ENCODE data around the gene HIVEP2.

HIVEP2 gene

GRCh38 chr6:142839686-142840040, 105.3 kb downstream of the HIVEP2 start:
- no peak for DNase-seq

- no peak for DNase-seq
These were observed 105.9 kb downstream of the HIVEP2 start for GRCh38 chr6:142838821-142839685.

DNA sequence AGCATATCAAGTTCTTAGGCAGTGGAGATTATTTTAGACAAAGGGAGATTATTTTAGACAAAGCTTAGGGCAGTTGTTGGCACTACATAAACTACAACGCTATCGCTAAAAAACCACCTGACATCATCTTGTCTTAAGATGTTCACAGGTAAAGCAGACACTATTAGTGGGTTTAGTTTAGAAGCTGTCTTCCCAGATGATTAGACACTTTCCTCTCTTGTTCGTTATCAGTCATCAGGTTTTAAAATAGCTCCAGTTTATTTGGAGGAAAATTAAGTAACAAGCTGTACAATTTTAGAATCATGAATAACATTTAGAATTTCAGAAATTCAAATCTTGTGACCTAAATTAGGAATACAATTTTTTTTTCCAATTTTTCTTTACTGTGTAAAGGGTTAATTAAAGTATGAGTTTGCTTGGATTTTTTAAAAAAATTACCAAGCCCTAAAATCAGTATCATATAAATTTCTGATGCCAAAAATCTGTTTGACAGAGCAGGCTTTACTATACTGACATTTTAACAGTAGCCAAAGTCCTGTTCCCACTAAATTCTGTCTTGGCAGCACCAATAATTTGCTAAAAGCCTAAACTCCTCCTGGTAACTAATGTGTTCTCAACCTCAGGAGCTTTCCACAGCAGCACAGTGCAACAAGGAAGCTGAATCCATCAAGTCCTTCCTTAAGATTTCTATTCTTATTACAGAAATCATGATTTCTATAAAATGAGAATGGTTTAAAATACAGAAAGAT, 109.0 kb downstream of the HIVEP2 start:
- DNase-seq = no peak

GRCh38 chr6:142834853-142835252, 110.1 kb downstream of the HIVEP2 start:
- no peak for DNase-seq

DNA sequence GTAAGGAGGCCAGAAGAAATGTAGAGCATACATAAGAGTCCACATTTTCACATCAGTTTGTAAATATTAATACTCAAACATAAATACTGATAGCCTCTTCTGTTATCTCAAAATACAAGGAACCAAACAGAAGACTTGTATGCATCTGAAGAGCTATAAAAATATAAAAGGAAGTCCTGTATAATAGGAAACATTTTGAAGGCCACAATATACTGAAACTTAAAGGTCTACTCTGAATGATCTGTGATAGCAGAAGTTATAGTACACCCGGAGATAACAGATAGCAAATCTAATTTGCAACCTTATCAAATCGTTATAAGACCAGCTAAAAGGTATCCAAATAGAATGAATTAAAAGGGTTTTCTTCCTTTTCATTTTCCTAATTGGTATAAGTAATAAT, 111.2 kb downstream of the HIVEP2 start:
- no peak for DNase-seq

DNA sequence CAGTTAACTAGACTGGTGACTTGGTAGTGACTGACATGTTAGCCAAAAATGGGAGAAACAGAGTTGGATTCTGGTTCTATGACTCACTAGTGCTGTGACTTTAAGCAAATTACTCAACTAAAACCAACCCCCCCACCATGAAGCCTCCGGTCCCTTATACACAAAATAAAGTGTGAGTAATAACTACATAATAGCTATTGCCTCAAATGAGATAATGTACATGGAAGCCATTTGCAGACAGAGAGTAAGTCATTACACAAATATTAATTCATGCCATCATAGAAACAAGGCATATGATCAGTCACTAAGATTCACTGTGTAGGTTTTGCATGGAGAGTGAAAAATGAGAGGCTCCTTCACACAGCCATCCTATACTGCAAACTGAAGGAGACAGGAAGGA, 111.9 kb downstream of the HIVEP2 start:
- DNase-seq = peak in 1 of 2 experiments; percentile 42

GRCh38 chr6:142830807-142831206, 114.2 kb downstream of the HIVEP2 start:
- no peak for DNase-seq

DNA sequence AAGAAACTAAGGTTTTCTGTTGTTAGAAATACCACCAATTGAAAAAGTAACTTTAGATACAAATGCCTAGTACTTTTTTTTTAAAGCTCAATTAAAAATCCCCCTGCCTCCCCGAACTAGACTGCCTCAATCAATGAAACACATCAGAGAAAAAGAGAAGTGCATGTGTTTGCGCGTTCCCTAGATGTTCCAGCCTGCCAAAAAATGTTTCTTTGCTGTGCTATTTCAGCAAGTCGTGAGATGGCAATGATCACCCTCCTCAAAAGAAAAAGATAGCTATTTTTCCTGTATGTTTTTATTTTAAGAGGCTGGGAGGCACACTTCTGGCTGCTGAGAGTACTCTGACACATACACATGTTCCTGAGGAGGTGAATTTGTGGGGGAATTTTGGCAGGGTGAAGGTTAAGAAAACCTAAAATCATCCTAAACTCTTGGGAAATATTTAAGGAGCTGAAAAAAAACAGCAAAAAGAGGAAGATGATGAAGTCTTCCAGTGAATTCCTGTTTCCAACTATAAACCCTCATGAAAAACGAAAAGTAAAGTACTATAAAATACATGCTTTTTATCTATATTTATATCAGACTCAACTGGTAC, 114.8 kb downstream of the HIVEP2 start:
- DNase-seq = no peak

DNA sequence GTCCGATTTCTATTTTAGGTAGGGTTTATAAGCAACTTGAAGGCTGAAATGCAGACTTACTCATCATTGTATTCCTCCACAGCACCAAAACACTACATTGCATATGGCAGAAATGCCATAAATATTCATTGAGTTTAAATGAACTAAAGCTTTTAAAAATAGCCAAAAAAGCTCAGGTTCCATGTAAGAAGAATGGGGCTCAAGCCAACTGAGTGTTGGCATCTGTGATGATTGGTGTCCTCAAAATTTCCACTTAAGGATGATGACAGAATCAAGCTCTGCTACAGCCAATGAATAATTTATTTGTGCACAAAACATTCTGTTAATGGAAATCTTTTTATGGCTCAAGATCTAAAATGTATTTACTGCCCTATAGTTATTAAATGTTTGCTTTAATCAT, 115.4 kb downstream of the HIVEP2 start:
- DNase-seq = no peak

DNA sequence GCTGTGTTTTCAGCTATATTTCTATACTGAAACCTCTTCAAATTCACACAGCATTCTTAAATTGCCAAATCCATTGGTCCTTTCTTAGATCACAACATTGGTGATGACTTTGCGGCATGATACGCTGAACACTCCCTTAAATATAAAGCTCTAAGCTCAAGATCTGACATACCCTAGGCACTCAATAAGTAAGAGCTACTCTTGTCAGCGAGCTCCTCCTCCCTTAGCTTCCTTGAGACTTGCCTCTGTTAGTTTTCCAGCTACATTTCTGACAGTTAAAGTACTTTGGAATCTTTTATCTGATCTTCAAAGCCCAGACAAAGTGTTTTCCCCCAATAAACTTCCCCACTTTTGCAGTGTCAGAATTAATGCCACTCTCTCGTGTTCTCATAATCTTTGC, 117.0 kb downstream of the HIVEP2 start:
- DNase-seq = no peak

DNA sequence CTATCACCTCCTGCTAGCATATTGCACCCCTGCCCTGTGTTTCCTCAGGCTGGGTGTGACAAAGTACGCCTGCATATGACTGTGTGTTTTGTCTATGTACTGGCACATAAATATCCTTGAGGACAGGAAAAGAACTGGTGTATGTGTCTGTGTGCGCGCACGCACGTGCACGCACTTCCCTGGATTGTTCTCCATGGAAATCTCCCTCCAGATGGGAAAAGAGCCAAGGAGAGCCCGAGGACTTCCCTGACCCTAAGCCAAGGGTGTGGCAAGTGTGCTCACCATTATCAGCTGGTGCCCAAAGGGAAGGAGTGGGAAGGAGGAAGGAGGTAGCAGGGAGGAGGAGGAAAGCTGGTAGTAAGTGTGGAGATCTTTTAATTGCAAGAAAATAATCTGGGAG, 117.6 kb downstream of the HIVEP2 start:
- no peak for DNase-seq

DNA sequence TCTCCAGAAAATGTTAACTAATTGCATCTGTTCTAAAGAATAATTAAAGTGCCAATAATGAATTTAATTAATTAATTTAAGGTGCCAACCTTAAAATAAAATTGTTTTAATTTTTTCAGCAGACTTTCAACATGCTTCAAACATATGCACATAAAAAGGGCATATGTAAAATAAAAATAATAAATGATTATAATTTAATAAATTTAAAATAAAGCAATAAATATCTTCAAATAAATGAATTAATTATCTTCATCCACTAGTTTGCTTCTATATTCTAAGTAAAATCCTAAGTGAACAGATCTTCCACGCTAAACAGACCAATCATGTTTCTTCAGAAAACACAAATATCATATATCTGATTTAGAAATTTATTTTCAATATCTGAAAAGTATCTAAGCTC, 119.2 kb downstream of the HIVEP2 start:
- DNase-seq = no peak

- DNase-seq = no peak
These were observed 120.5 kb downstream of the HIVEP2 start for GRCh38 chr6:142824426-142824825.

DNA sequence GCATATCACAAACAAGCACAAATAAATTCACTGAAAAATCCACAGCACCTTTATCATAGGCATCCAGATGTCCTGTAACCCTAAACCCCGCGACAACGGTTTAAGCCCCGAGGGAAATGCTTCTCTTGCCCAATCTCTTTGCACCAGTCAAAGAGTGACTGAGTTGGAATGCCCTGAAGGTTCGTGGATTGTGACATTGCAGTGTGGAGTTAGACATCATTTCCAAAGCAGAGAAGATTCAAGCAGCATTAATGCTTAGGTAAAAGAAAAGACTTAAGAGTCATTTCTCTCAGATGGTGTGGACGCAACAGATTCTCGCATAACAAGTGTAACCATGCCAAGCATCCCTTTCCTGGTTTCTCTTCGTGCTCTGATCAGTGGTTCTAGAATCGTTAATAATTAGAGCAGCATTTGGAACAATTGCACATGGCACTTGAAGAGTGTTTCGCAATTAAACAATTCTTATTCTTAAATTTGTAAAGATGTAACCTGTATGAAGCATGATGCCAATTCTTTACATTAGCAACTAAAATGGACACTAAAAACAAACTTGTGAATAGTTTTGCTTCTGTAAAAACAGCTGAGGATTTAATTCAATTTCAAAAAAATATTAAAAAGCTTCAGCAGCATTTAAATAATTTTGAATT, 121.6 kb downstream of the HIVEP2 start:
- DNase-seq = no peak

- no peak for DNase-seq
These were observed 122.1 kb downstream of the HIVEP2 start for GRCh38 chr6:142822842-142823241.

DNA sequence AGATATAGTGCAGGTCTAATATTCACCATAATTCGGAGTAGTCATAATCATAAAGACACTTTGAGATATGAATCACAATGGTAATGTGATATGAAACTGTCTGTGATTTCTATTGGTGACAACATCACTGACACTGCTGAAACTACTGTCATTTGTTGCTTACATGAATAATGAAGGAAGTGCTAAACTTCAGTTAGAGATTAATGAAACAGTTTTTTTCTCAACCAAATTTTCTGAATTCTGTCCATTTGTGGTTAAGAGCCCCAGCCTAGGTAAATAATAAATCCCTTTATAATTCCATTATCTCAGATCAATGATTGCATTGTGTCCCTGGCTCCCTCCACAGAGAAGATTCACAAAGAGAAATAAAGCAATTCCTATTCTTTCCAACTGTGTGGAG, 122.6 kb downstream of the HIVEP2 start:
- DNase-seq = no peak

- no peak for DNase-seq
These were observed 123.1 kb downstream of the HIVEP2 start for GRCh38 chr6:142821860-142822259.

GRCh38 chr6:142821164-142821716, 123.7 kb downstream of the HIVEP2 start:
- DNase-seq = no peak

DNA sequence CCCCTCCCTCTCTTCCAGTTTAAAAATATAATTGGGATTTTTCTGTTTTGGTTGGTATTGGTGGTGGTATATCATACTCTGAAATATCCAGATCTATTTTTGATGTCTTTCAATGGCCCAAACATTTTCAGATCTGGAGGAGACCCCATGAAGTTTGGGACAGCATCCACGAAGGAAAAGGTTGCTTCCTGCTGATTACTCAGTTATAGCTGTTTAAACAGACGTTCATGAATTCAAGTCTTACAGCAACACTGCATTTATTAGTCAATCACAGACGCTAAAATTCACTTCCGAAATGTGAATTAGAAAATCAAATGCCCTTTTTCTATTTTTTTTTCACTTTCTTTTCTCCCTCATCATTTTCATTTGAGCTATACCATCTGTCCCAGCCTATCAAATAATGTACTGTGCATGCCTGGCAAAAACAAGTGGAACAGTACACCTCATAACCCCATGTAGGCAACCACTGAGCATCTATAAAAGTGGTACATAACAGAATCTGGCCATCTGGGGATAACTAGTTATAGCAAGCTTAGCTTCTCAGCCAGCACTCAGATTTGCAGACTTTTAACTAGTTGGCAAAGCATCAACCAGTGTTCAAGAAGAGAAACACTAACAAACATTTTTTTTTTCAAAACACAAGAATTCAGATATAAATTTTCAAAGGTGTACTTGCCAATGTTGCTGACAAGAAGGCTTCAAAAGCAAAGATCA, 124.5 kb downstream of the HIVEP2 start:
- DNase-seq = no peak

DNA sequence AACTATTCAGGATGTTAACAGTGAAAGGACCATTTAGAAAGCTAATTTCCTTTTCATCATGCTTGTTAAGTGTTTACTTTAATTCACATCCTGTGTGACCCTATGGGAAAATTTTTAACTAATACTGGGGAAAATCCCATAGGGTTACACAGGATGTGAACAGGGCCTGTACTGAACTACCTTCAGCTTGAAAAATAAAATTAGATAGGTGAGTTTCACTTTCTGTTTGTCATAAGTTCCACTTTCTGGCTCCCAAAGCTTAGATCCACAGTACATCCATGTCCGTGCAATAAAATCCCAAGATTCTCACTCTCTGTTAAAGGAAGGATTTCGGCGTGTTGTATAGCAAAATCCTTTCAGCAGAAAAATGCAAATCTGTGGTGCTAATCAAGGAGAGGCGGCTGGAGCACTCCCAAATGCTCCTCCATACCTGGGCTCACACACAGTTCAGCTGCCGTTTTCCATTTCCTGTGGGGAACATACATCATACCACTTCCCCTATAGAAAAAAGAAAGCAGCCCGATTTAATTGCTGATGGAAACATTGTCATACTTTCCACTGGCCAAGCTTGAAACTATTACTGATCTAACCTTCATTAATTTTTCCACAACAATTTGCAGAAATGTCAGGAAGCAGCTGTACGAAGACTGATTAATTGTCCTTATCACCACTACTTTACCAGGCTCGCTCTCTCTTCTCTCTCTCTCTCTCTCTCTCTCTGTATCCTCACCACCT, 125.2 kb downstream of the HIVEP2 start:
- peak in 1 of 2 experiments; percentile 31 for DNase-seq

DNA sequence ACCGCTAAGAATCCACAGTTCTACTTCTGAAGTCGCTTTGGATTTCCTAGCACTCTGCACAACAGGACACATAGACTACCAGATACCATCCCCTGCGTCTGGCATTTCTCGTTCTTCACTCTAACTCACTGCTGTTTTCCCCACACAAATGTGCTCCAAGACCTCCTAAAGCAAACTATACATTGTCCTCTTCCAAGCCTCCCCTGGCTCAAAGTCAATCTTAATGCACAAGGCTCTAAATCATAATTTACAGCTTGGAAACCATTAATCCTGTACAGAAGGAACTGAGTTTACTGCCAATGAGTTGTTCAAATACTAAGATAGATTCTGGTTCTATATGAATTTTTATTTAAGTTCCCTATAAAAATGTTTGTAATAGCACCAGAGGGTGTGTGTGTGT, 128.5 kb downstream of the HIVEP2 start:
- DNase-seq = no peak

DNA sequence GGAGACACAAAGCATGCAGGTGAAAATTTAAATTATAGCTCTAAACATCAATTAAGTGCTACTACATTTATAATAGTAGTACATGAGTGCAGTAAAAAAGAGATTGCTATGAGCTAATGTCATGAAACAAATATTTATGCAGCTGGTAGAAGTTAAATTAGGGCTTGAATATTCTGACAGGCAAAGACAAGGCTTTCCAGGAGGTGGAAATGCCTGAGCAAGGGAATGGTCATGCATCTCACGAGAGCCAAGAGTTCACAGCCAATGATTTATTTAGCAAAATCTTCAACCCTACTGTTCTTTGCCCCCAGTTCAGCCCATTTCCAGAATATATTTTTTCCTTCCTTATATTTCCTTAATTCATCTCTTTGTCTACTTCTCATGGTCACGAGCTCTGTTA, 128.9 kb downstream of the HIVEP2 start:
- DNase-seq = no peak

All from activated CD4-positive, alpha-beta T cell treated with anti-CD3 and anti-CD28 coated beads, Interleukin-2, amount 50 U/mL, for 4 hours (primary cell).